Measurements from ENCODE around the gene ZFYVE9.

The ZFYVE9 gene

GRCh38 chr1:52125736-52126359 is 16.0 kb upstream of the ZFYVE9 start:
- Histone ChIP-seq H3K27me3 (ENCODE audit: control insufficient read depth, insufficient read depth, low read length) (no peaks in the 10 kb centered on the region), H2AFZ (no peak overlapping the region), H3K9me3 (ENCODE audit: control insufficient read depth, low read length) (no peaks in the 10 kb centered on the region), H3K4me2 (ENCODE audit: low read length) (no peak overlapping the region), H3K9ac (no peak overlapping the region), H3K36me3 (ENCODE audit: control insufficient read depth, insufficient read depth, low read length) (no peaks in the 10 kb centered on the region), H3K4me1 (no peaks in the 10 kb centered on the region), H3K27ac (no peak overlapping the region), H3K4me3 (ENCODE audit: low read depth, low read length) (no peak overlapping the region), H3K79me2 (no peaks in the 10 kb centered on the region)
- no peak for TF ChIP-seq CTCF (IDR thresholded peaks at IDR 0.05)

GRCh38 chr1:52127181-52128180 is 14.4 kb upstream of the ZFYVE9 start:
- Histone ChIP-seq H3K9ac (no peak overlapping the region), H3K4me2 (ENCODE audit: low read length) (no peak overlapping the region), H3K4me3 (ENCODE audit: low read depth, low read length) (no peak overlapping the region), H3K4me1 (no peaks in the 10 kb centered on the region), H3K9me3 (ENCODE audit: control insufficient read depth, low read length) (no peaks in the 10 kb centered on the region), H3K79me2 (no peaks in the 10 kb centered on the region), H3K27me3 (ENCODE audit: control insufficient read depth, insufficient read depth, low read length) (no peaks in the 10 kb centered on the region), H3K27ac (no peak overlapping the region), H3K36me3 (ENCODE audit: control insufficient read depth, insufficient read depth, low read length) (no peaks in the 10 kb centered on the region), H2AFZ (no peak overlapping the region)
- peak; percentile 49 for TF ChIP-seq CTCF (IDR thresholded peaks at IDR 0.05)

GRCh38 chr1:52139817-52140540 is 1.9 kb upstream of the ZFYVE9 start:
- Histone ChIP-seq H3K4me1 (no peaks in the 10 kb centered on the region), H2AFZ (peak overlapping the region; percentile 65), H3K9me3 (ENCODE audit: control insufficient read depth, low read length) (no peaks in the 10 kb centered on the region), H3K9ac (no peak overlapping the region), H3K27me3 (ENCODE audit: control insufficient read depth, insufficient read depth, low read length) (no peaks in the 10 kb centered on the region), H3K4me3 (ENCODE audit: low read depth, low read length) (no peak overlapping the region), H3K27ac (peak overlapping the region; percentile 47), H3K36me3 (ENCODE audit: control insufficient read depth, insufficient read depth, low read length) (no peaks in the 10 kb centered on the region), H3K79me2 (peaks cover 4% of the 10 kb centered on the region), H3K4me2 (ENCODE audit: low read length) (no peak overlapping the region)
- no peak for TF ChIP-seq CTCF (IDR thresholded peaks at IDR 0.05)

GRCh38 chr1:52140633-52141512 is 1.0 kb upstream of the ZFYVE9 start:
- Histone ChIP-seq H3K4me1 (no peaks in the 10 kb centered on the region), H2AFZ (peak overlapping the region; percentile 95)

More at GRCh38 chr1:52140633-52141512, 1.0 kb upstream of the ZFYVE9 start:
- no peak for TF ChIP-seq CTCF (IDR thresholded peaks at IDR 0.05)
- peak overlapping the region; percentile 51 for H3K4me3 ChIP-seq (ENCODE audit: low read depth, low read length)
- H3K4me2 ChIP-seq (ENCODE audit: low read length) = peak overlapping the region; percentile 91
- no peaks in the 10 kb centered on the region for H3K9me3 ChIP-seq (ENCODE audit: control insufficient read depth, low read length)
- H3K9ac ChIP-seq = no peak overlapping the region
- peak overlapping the region; percentile 84 for H3K27ac ChIP-seq
- H3K27me3 ChIP-seq (ENCODE audit: control insufficient read depth, insufficient read depth, low read length) = no peaks in the 10 kb centered on the region
- no peaks in the 10 kb centered on the region for H3K36me3 ChIP-seq (ENCODE audit: control insufficient read depth, insufficient read depth, low read length)
- peaks cover 4% of the 10 kb centered on the region for H3K79me2 ChIP-seq

Data from parathyroid adenoma (tissue), 2 donors.